H1 (cell line): ENCODE data around the gene GKAP1. TPM values are rescaled to one million over a fixed set of nuclear protein-coding genes. Genes with fewer than 3 reads are reported as not detected.

Experiments
- CTBP2 ChIP-seq: IDR thresholded peaks from 2 replicates; pipeline ENCODE4 v1.7.0; 2011; ENCODE audit warnings: borderline replicate concordance, mild to moderate bottlenecking, moderate library complexity, mixed read lengths, low read length; ENCODE audit not compliant: insufficient read depth, insufficient read length
- RAD21 ChIP-seq, 2 experiments: IDR thresholded peaks in 1 of 2; conservative IDR thresholded peaks in 1 of 2; 2 replicates each; pipeline ENCODE4 v1.6.1; 2011; ENCODE audit warnings: low read depth in 2 of 2, low read length in 2 of 2, improper control_type of control experiment in 1 of 2, inconsistent platforms in 1 of 2, mild to moderate bottlenecking in 1 of 2, moderate library complexity in 1 of 2
- SIN3A ChIP-seq, 2 experiments: IDR thresholded peaks in 1 of 2; conservative IDR thresholded peaks in 1 of 2; 2 replicates each; pipeline ENCODE4 v1.6.1; 2011 to 2012; ENCODE audit warnings: low read length in 2 of 2, improper control_type of control experiment in 1 of 2, low read depth in 1 of 2, mild to moderate bottlenecking in 1 of 2
- polyA plus RNA-seq, 7 experiments: library from polyadenylated mRNA; depleted of rRNA in 3 of 7; stranded (reverse) in 5 of 7; unstranded in 2 of 7; fragments of >200 nt in 5 of 7; fragments of 200-250 nt in 2 of 7; gene quantifications; 1 replicate in 5 of 7; 2 replicates in 1 of 7; 4 replicates in 1 of 7; pipeline versions ENCODE4 v1.2.1 to v1.2.3, GENCODE V29; 2011 to 2013; ENCODE audit warnings: missing spikeins in 2 of 7, mixed read lengths in 2 of 7
- total RNA-seq: library from RNA; stranded (reverse); fragmentation: NEBNext Ultra II Directional; extraction: Animal tissue kit (Norgen Biotek cat#: 25700); gene quantifications from 2 replicates; pipeline ENCODE4 v1.2.1, GENCODE V29; 2021

Gene GKAP1
- total and polyA plus RNA-seq, 2 of the 8 experiments (the other 6 are each of a cell fraction or from before 2014, with no cell fraction given) = 0.97 to 5.3 TPM

- TF ChIP-seq CTBP2 (no peak), RAD21 (IDR thresholded peaks at IDR 0.05 in 1 of 2, conservative IDR thresholded peaks at IDR 0.05 in 1 of 2; ENCODE audit: low read depth in 2 of 2, low read length in 2 of 2) (no peak), SIN3A (conservative IDR thresholded peaks at IDR 0.05 in 1 of 2, IDR thresholded peaks at IDR 0.05 in 1 of 2; ENCODE audit: low read depth in 1 of 2, low read length in 2 of 2) (no peak)
These were observed 17.1 kb downstream of the GKAP1 start (continued) for GRCh38 chr9:83800236-83801033.
